SK-N-MC (cell line): Measurements from ENCODE around the gene PLN.

Source experiments
- DNase-seq: peaks from one replicate; pipeline ENCODE4 v3.0.0-alpha.2; 2011; ENCODE audit warnings: low read depth, low spot score
- H3K27ac ChIP-seq: fragments of 200-600 bp; sonication (generic); 2 replicates; pipeline ENCODE4 v1.5.1; 2016; ENCODE audit warnings: mixed run types
- H3K36me3 ChIP-seq: fragments of 200-600 bp; sonication (generic); 2 replicates; pipeline ENCODE4 v1.6.1; 2017; ENCODE audit warnings: antibody characterized with exemption, low read length, mixed read lengths; ENCODE audit not compliant: insufficient read depth
- H3K4me3 ChIP-seq: fragments of 200-600 bp; sonication (generic); 2 replicates; pipeline ENCODE4 v1.5.1; 2016
- H3K9ac ChIP-seq: fragments of 200-600 bp; sonication (generic); 2 replicates; pipeline ENCODE4 v1.8.0; 2017; ENCODE audit warnings: mixed run types, mixed read lengths; ENCODE audit not compliant: insufficient read length
- H3K9me3 ChIP-seq: fragments of 200-600 bp; sonication (generic); 2 replicates; pipeline ENCODE4 v1.6.1; 2017; ENCODE audit warnings: low read depth, mild to moderate bottlenecking, antibody characterized with exemption, low read length, moderate library complexity, mixed read lengths
- EZH2 ChIP-seq: fragments of 200-600 bp; sonication (generic); IDR thresholded peaks from one replicate; pipeline ENCODE4 v1.6.1; 2017; ENCODE audit warnings: antibody characterized with exemption
- FOXP2 ChIP-seq: optimal IDR thresholded peaks from 2 replicates; pipeline ENCODE3; 2011; ENCODE audit warnings: mild to moderate bottlenecking, moderate library complexity; ENCODE audit not compliant: insufficient read depth; ENCODE audit errors: extremely low read length, control extremely low read depth
- POLR2AphosphoS5 ChIP-seq: IDR thresholded peaks from 2 replicates; pipeline ENCODE4 v1.6.1; 2012; ENCODE audit warnings: mild to moderate bottlenecking, low read depth, low read length, borderline replicate concordance

Gene PLN

GRCh38 chr6:118548613-118549012 lies 517 bp downstream of the PLN start:
- no peak for TF ChIP-seq EZH2
- no peak for TF ChIP-seq POLR2AphosphoS5
- no peak for TF ChIP-seq FOXP2
- no peak for DNase-seq

GRCh38 chr6:118551063-118552053 lies 3.3 kb downstream of the PLN start:
- H3K4me3 ChIP-seq, result no peak overlapping the region

More at GRCh38 chr6:118548613-118549012, 517 bp downstream of the PLN start:
- Histone ChIP-seq H3K36me3 (no peaks in the 10 kb centered on the region), H3K4me3 (no peak overlapping the region), H3K27ac (no peak overlapping the region), H3K9ac (no peak overlapping the region), H3K9me3 (no peaks in the 10 kb centered on the region)

GRCh38 chr6:118553132-118553531 lies 5.0 kb downstream of the PLN start:
- no peak for TF ChIP-seq FOXP2
- TF ChIP-seq EZH2, result no peak
- no peak for TF ChIP-seq POLR2AphosphoS5
- no peaks in the 10 kb centered on the region for H3K36me3 ChIP-seq
- no peak overlapping the region for H3K4me3 ChIP-seq
- no peak for DNase-seq
- no peaks in the 10 kb centered on the region for H3K9me3 ChIP-seq
- H3K9ac ChIP-seq, result no peak overlapping the region
- peak overlapping the region; percentile 45; the same call in 1 of the 2 replicates for H3K27ac ChIP-seq

More at GRCh38 chr6:118551063-118552053, 3.3 kb downstream of the PLN start:
- Histone ChIP-seq H3K9me3 (no peaks in the 10 kb centered on the region), H3K36me3 (no peaks in the 10 kb centered on the region), H3K27ac (no peak overlapping the region), H3K9ac (peak overlapping the region; percentile 54)
- TF ChIP-seq FOXP2 (no peak), EZH2 (no peak), POLR2AphosphoS5 (no peak)
- peak; percentile 40 for DNase-seq

GRCh38 chr6:118554698-118555097 lies 6.6 kb downstream of the PLN start:
- H3K9me3 ChIP-seq, result no peaks in the 10 kb centered on the region
- TF ChIP-seq FOXP2 (no peak), EZH2 (no peak), POLR2AphosphoS5 (no peak)
- H3K27ac ChIP-seq, result no peak overlapping the region
- H3K36me3 ChIP-seq, result no peaks in the 10 kb centered on the region
- no peak overlapping the region for H3K9ac ChIP-seq
- no peak for DNase-seq
- H3K4me3 ChIP-seq, result no peak overlapping the region

GRCh38 chr6:118558464-118559217 lies 10.5 kb downstream of the PLN start:
- DNase-seq, result peak; percentile 28

GRCh38 chr6:118559659-118560058 lies 11.6 kb downstream of the PLN start:
- TF ChIP-seq FOXP2 (no peak), POLR2AphosphoS5 (no peak), EZH2 (no peak)
- Histone ChIP-seq H3K4me3 (no peak overlapping the region), H3K9ac (no peak overlapping the region)

More at GRCh38 chr6:118558464-118559217, 10.5 kb downstream of the PLN start:
- no peak overlapping the region for H3K27ac ChIP-seq
- H3K4me3 ChIP-seq, result peak overlapping the region; percentile 28; the same call in 1 of the 2 replicates
- H3K9ac ChIP-seq, result no peak overlapping the region
- TF ChIP-seq EZH2, result no peak
- peak; percentile 22; the same call in 1 of the 2 replicates for TF ChIP-seq POLR2AphosphoS5
- peak; percentile 21 for TF ChIP-seq FOXP2
- no peaks in the 10 kb centered on the region for H3K36me3 ChIP-seq
- no peaks in the 10 kb centered on the region for H3K9me3 ChIP-seq

GRCh38 chr6:118562248-118562647 lies 14.2 kb downstream of the PLN start:
- no peaks in the 10 kb centered on the region for H3K36me3 ChIP-seq
- H3K27ac ChIP-seq, result no peak overlapping the region
- no peak for DNase-seq
- H3K4me3 ChIP-seq, result no peak overlapping the region
- TF ChIP-seq FOXP2, result no peak
- no peak for TF ChIP-seq EZH2
- TF ChIP-seq POLR2AphosphoS5, result no peak
- no peak overlapping the region for H3K9ac ChIP-seq
- H3K9me3 ChIP-seq, result no peaks in the 10 kb centered on the region

More at GRCh38 chr6:118559659-118560058, 11.6 kb downstream of the PLN start:
- Histone ChIP-seq H3K27ac (no peak overlapping the region), H3K9me3 (no peaks in the 10 kb centered on the region), H3K36me3 (no peaks in the 10 kb centered on the region)
- DNase-seq, result no peak

GRCh38 chr6:118562959-118563358 lies 14.9 kb downstream of the PLN start:
- H3K9me3 ChIP-seq, result no peaks in the 10 kb centered on the region
- no peak overlapping the region for H3K27ac ChIP-seq
- H3K36me3 ChIP-seq, result no peaks in the 10 kb centered on the region
- DNase-seq, result no peak
- H3K4me3 ChIP-seq, result no peak overlapping the region
- no peak overlapping the region for H3K9ac ChIP-seq
- TF ChIP-seq POLR2AphosphoS5 (no peak), FOXP2 (no peak), EZH2 (no peak)
